Muscle of back (tissue), 11 donors: ENCODE data around the gene MSH3. TPM values are rescaled to one million over a fixed set of nuclear protein-coding genes. Genes with fewer than 3 reads are reported as not detected.
A peak's percentile ranks its signal among the peaks of the same experiment; 100 is the strongest.
"Not testable (repeated sequence)": the region's sequence is repeated elsewhere in the genome, so short reads cannot be mapped to it uniquely, and the experiment has no call there.

Experiments used
- DNase-seq, 3 donors: peaks; one replicate each; pipeline versions ENCODE4 v3.0.0 to v3.0.0-alpha.2; 2013
- polyA plus RNA-seq, 10 donors: library from polyadenylated mRNA; unstranded; fragments of 120-200 nt; gene quantifications; one replicate each; pipeline ENCODE4 v1.2.1, GENCODE V29; 2013; ENCODE audit not compliant: insufficient read length in 10 of 10

MSH3 gene
- polyA plus RNA-seq, 10 donors = 8.3 to 13.3 (median 9.9) TPM

- DNase-seq = no peak
Measured at GRCh38 chr5:80655231-80655774, 851 bp downstream of the MSH3 start.

DNA sequence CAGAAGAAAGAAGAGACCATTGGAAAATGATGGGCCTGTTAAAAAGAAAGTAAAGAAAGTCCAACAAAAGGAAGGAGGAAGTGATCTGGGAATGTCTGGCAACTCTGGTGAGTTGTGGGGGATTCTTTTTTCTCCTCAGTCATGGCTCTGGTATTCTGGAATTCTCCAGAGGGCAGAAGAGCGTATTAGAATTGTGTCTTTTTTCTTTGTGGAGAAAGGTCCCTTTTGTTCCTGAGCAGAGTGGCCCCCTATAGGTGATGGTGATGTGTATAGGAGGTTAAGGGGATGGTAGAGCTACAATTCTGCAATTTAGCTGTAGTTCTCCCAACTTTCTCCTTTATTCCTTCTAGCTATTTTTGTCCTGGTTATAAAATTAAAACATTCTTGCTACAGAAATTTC lies 2.0 kb downstream of the MSH3 start:
- peak in 1 of 3 donors; percentile 12 for DNase-seq

- DNase-seq = no peak
Measured at GRCh38 chr5:80659106-80659505, 4.7 kb downstream of the MSH3 start.

- DNase-seq = not testable (repeated sequence)
Measured at GRCh38 chr5:80660661-80661060, 6.2 kb downstream of the MSH3 start.

DNA sequence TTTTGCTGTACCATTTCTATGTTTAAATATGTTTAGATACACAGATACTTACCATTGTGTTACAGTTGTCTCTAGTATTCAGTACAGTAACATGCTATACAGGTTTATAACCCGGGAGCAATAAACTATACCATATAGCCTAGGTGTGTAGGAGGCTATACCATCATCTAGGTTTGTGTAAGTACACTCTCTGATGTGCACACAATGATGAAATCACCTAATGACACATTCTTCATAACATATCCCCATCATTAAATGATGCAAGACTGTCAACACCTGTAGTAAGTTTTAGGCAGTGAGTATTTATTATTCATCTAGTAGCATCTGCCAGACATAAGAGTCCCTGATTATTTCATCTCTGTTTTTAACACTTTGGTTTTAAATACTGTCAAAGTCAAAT lies 7.7 kb downstream of the MSH3 start:
- DNase-seq = no peak

- no peak for DNase-seq
Measured at GRCh38 chr5:80665057-80665456, 10.6 kb downstream of the MSH3 start.

DNA sequence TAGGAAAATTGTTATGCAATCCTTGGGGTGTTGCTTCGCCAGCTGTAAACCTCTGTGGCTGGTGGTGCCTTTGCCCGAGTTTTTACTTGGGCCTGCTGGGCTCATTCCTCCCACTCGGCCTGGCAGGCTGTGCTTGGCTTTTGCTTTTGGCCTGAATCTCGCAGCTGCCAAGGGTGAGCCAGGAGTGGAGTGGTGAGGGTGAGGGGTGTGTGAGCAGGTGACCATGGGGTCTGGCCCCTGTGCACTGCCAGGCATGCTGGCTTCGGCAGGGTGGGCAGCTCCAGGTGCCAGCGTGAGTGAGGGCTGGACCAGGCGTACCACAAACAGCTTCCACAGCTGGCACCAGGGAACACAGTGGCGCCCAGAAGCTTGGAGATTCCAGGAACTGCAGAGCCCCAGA lies 12.9 kb downstream of the MSH3 start:
- no peak for DNase-seq

DNA sequence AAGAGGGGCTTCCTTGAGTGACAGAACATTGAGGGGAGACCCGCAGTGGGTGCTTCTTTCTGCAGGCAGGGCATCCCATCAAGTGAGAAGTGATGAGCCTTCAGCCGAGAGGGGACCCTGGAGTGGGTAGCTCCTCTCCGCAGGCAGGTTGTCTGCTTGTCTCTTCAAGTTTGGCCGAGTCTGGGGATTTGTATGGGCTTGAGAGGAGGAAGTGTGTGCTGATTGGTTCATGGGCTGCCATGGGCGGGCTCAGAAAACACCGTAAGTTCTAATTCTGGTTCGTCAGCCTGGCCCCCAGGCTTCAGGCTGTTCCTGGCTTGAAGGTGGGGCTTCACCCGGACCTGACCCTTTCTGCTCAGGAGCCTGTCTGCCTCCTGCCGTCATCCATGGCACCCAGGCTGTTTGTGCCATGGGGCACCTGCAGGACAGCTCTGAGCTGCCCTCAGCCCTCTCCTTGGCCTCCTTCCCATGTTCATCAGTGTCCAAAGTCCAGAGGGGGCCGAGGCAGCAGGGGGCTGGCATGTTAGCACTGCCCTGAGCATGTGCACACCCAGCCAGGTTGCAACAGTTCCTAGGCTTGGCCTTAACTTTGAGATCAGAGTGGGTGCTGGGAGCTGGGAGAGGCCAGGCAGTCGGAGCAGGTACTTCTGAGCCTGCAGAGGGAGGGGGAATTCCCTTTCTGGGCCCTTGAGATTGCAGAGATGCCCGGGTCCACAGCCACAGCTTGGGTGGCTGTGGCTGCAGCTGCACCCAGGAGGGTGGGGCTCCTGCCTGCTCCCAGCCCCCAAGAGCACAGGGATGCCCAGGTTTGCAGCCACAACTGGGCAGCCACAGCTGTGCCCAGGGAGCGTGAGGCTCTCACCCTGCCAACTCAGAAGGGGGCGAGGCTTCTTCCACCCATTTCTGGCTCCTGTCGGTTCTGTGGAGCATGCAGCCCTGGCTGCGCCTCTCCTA lies 13.8 kb downstream of the MSH3 start:
- DNase-seq = no peak

DNA sequence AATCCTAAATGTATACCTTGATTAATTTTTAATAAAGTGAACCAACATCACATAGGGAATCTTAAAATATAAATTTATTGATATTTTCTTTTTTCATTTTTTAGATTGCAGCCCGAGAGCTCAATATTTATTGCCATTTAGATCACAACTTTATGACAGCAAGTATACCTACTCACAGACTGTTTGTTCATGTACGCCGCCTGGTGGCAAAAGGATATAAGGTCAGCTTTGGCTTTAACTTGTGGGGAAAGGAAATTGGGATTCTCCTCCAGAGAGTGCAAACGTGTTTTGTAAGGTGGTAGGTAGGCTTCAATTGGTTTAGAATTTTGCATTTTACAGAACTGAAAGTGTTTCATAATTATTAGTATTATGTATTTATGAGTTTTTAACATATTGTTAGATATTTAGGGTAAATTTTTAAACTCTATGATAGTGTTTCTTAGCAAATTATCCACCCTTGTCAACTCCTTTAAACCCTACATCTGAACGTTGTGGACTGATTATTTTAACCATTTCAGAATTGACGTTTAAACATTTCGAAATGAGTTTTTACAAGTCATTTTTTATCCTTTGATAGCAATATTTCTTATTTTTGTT lies 17.8 kb downstream of the MSH3 start:
- peak; percentile 54 to 71 (median 66) for DNase-seq

GRCh38 chr5:80676706-80677105 lies 22.3 kb downstream of the MSH3 start:
- DNase-seq = no peak

DNA sequence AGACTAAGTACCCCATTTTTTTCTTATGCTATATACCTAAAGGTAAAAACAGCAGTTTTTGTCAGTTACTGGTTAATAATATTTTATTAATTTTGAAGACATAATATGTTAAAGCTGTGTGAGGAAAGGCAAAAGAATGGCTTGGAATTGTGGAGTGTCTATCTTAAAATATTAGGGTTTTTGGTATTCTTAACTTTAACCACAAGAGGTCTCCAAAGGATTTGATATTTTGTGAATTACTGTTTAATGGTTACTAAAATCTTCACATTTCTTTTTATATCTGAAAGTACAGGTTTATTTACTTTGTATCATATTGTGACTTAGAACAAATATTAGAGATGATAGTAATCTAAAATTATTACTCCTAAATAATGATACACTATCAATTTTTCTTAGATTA lies 32.3 kb downstream of the MSH3 start:
- DNase-seq = peak; percentile 2 to 23 (median 8)

GRCh38 chr5:80688648-80689420 lies 34.4 kb downstream of the MSH3 start:
- DNase-seq = no peak

DNA sequence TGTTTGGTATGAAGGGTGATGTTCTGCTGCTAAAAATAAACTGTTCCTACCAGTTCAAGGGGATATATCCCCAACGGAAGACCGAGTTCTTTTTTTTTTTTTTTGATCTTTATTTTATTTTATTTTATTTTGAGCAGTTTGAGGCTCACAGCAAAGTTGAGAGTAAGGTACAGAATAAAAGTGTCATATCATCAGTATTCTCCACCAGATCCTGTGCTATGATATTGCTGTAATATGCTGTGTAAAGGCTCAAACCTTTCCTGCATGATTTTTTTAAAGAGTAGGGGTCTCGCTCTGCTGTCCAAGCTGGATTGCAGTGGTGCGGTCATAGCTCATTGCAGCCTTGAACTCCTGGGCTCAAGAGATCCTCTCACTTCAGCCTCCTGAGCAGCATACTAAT lies 35.2 kb downstream of the MSH3 start:
- DNase-seq = no peak

DNA sequence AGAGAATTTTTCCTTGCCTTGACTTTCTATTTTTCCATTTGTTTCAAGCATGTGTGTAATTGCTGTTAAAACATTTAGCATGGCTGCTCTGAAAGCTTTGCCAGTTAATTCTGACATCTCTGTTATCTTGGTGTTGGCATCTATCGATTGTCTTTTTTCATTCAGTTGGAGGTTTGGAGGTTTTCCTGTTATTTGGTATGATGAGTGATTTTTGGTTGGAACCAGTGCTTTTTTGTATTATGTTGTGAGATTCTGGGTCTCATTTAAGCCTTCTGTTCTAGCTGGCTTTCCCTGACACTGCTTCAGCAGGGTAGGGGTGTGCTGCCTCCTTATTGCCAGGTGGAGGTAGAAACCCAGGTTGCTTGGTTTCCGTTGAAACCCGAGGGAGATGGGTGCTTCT lies 41.2 kb downstream of the MSH3 start:
- DNase-seq = no peak

GRCh38 chr5:80696450-80696849 lies 42.0 kb downstream of the MSH3 start:
- no peak for DNase-seq

- DNase-seq = no peak
Measured at GRCh38 chr5:80697100-80697499, 42.6 kb downstream of the MSH3 start.

GRCh38 chr5:80698369-80698768 lies 43.9 kb downstream of the MSH3 start:
- DNase-seq = no peak

GRCh38 chr5:80701597-80701996 lies 47.1 kb downstream of the MSH3 start:
- DNase-seq = no peak

- DNase-seq = no peak
Measured at GRCh38 chr5:80703291-80703690, 48.8 kb downstream of the MSH3 start.

GRCh38 chr5:80703747-80704146 lies 49.3 kb downstream of the MSH3 start:
- DNase-seq = no peak

GRCh38 chr5:80704221-80704620 lies 49.8 kb downstream of the MSH3 start:
- no peak for DNase-seq

DNA sequence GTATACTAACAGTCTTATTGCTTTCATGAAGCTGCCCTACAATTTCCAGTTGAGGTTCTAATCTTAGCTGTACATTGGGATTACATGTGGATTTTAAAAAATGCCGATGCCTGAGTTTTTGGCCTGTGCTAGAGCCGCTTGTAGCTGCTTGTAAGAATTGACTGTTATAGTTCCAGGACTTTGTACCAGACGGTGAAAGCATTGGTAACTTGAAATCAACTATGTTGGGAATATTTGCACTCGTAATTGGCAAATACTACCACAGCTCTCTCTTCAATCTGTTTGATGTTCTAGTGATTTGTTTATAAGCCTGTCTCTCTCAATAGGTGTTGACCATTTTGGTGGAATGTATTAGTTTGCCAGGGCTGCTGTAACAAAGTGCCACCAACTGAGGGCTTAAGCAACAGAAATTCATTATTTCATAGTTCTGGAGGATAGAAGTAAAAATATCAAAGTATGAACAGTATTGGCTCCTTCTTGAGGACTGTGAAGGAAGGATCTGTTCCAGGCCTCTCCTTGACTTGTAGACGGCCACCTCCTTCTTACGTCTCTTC lies 50.8 kb downstream of the MSH3 start:
- DNase-seq = no peak
